ENCODE measurements around the gene NOL11.

DNA sequence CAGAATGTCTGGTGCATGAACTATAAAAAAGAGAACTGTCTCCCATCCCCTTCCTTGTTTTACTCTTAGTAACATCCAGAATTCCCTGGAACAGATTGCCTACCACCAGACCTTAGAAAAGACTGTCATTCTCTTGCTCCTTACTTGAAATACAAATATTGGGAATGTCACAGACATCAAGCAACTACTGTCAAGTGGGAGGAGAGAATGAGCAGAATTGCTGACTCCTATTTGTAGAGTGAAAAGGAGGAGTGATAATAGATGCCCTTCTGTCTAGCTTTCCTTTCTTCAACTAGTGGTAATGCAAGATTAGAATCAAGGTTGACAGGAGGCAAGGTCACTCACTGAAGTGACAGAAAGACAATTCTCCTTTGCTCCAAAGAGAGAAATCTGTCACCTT lies 23.9 kb upstream of the NOL11 start:
- no peak for TF ChIP-seq POLR2A (IDR thresholded peaks at IDR 0.05)
- TF ChIP-seq CTCF (IDR thresholded peaks at IDR 0.05), result no peak
